Progenitor cell of endocrine pancreas (in vitro differentiated cells): Measurements from ENCODE around the gene TMEM51. TPM values are rescaled to one million over a fixed set of nuclear protein-coding genes. Genes with fewer than 3 reads are reported as not detected.

ENCODE experiments used
- DNase-seq: peaks from one replicate; pipeline ENCODE4 v3.0.0; 2021; ENCODE audit warnings: low spot score; ENCODE audit not compliant: unreplicated experiment
- H3K27ac Mint-ChIP-seq: 2 replicates; pipeline ENCODE4 v1.8.0; 2021; ENCODE audit warnings: mild to moderate bottlenecking, moderate library complexity, mixed read lengths
- H3K27me3 Mint-ChIP-seq: 2 replicates; pipeline ENCODE4 v1.8.0; 2021; ENCODE audit warnings: mixed read lengths
- H3K36me3 Mint-ChIP-seq: 2 replicates; pipeline ENCODE4 v1.8.0; 2022; ENCODE audit warnings: mixed read lengths; ENCODE audit not compliant: insufficient read depth
- H3K4me1 Mint-ChIP-seq: 2 replicates; pipeline ENCODE4 v1.8.0; 2021; ENCODE audit warnings: low read depth, mixed read lengths
- H3K4me3 Mint-ChIP-seq: 2 replicates; pipeline ENCODE4 v1.8.0; 2021; ENCODE audit warnings: low read depth, mild to moderate bottlenecking, moderate library complexity, mixed read lengths
- H3K9me3 Mint-ChIP-seq: 2 replicates; pipeline ENCODE4 v1.8.0; 2021; ENCODE audit warnings: low read depth, mixed read lengths
- total RNA-seq: library from RNA; stranded (reverse); gene quantifications from 2 replicates; pipeline ENCODE4 v1.2.1, GENCODE V29; 2021
- TF ChIP-seq, protein P1 (sequence below): fragments of 200-600 bp; sonication (generic); IDR thresholded peaks from one replicate; pipeline ENCODE4 v1.5.0; 2021; ENCODE audit warnings: antibody characterized with exemption, mild to moderate bottlenecking; ENCODE audit not compliant: unreplicated experiment

TMEM51 gene
- total RNA-seq, 1 donor from 2014 or later: 14.8 TPM

DNA sequence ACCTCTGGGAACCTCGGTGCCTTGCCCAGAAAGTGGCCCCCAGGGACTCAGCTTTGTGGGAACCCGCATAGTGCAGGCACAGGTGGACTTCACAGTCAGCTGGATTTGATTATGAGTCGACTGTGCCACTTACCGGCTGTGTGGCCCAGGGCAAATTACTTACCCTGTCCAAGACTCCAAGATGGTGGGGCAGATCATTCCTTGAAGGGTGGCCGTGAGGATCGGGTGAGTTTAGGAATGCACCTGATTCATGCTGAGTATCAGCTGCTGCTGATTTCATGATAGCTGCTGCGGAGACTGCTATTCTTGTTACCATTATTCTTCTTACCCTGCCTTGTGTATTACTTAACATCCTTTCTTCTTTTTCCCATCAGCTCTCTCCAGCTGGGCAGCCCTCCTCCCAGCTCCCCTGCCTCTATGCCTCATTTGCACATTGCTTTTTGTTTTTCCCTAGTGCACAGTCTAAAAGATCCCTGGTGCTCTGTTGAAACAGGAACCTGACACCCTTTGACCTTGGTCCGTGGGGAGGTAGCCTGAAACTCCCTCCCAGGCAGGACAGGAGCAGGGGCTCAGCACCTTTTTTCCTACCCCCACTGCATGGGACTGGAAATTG is 53.0 kb downstream of the TMEM51 start:
- peak overlapping the region; percentile 6 for H3K27ac Mint-ChIP-seq
- H3K27me3 Mint-ChIP-seq: no peaks in the 10 kb centered on the region
- TF ChIP-seq, protein P1, sequence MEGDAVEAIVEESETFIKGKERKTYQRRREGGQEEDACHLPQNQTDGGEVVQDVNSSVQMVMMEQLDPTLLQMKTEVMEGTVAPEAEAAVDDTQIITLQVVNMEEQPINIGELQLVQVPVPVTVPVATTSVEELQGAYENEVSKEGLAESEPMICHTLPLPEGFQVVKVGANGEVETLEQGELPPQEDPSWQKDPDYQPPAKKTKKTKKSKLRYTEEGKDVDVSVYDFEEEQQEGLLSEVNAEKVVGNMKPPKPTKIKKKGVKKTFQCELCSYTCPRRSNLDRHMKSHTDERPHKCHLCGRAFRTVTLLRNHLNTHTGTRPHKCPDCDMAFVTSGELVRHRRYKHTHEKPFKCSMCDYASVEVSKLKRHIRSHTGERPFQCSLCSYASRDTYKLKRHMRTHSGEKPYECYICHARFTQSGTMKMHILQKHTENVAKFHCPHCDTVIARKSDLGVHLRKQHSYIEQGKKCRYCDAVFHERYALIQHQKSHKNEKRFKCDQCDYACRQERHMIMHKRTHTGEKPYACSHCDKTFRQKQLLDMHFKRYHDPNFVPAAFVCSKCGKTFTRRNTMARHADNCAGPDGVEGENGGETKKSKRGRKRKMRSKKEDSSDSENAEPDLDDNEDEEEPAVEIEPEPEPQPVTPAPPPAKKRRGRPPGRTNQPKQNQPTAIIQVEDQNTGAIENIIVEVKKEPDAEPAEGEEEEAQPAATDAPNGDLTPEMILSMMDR: no peak
- H3K4me1 Mint-ChIP-seq: peaks cover 41% of the 10 kb centered on the region
- DNase-seq: no peak
- H3K4me3 Mint-ChIP-seq: peak overlapping the region; percentile 2
- no peaks in the 10 kb centered on the region for H3K9me3 Mint-ChIP-seq
- no peaks in the 10 kb centered on the region for H3K36me3 Mint-ChIP-seq

DNA sequence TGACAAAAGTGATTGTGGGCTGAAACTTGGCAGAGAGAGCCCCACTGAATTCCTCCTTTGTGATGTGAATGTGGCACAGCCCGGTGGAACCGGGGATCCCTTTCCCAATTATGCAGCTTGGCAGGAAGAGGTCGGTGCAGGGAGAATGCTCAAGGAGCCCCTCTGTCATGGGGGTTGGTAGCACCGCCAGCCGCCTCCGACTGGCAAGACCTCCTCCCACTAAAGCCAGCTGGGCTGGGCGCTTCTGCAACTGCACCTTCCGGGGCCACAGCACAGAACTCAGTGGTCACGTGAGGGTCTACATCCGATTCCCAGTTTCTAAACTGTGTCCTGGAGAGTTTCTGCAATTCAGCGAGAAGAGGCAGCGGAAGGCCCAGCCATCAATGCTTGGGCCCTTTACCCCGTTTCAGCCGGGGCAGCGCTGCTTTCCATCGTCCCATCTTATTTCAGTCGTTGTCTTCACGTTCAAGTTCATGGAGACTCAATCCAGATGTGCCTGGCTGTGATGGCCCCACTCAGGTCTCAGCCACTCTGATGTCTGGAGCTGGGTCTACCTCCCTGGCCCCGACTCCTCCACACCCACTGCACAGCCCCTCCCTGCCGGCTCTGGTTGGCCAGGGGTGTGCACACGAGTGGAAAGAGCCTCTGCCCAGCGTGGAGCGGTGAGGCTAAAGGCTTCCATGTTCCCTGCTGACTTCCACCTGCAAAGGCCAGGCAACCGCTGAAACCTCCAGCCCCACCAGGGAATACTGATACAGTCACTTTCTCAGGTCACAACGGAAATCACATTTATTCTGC is 53.7 kb downstream of the TMEM51 start:
- H3K4me1 Mint-ChIP-seq: peaks cover 34% of the 10 kb centered on the region
- peak overlapping the region; percentile 2 for H3K4me3 Mint-ChIP-seq
- no peaks in the 10 kb centered on the region for H3K9me3 Mint-ChIP-seq
- H3K27me3 Mint-ChIP-seq: no peaks in the 10 kb centered on the region
- peak overlapping the region; percentile 51 for H3K27ac Mint-ChIP-seq
- TF ChIP-seq, protein P1: no peak
- no peaks in the 10 kb centered on the region for H3K36me3 Mint-ChIP-seq
- DNase-seq: no peak

DNA sequence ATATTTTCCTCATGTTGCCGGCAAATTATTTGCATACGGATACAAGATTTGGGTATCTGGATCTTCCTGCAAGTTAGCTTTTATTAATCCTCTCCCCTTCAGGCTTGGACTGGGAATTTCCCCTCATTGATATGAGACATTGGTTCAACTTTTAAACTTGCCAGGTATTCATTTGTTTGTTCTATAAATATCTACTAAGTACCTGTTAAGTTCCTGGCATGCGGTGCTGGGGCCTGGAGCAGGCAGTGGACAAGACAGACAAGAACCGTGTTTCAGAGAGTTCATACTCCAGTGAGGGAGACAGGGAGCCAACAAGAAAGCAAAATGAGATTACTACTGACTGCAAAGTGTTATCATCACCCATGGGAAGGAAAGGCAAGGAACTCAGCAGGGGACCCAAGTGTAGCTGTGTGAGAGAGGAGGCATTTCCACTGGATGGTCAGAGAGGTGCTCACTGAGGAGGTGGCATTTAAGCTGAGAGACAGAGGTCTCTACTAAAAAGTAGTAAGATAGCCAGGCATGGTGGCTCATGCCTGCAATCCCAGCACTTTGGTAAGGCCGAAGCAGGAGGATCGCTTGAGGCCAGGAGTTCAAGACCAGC is 54.4 kb downstream of the TMEM51 start:
- H3K4me1 Mint-ChIP-seq: peaks cover 29% of the 10 kb centered on the region
- H3K27ac Mint-ChIP-seq: peak overlapping the region; percentile 51
- TF ChIP-seq, protein P1: no peak
- H3K27me3 Mint-ChIP-seq: no peaks in the 10 kb centered on the region
- H3K4me3 Mint-ChIP-seq: no peak overlapping the region
- H3K9me3 Mint-ChIP-seq: no peaks in the 10 kb centered on the region
- DNase-seq: no peak
- H3K36me3 Mint-ChIP-seq: no peaks in the 10 kb centered on the region

DNA sequence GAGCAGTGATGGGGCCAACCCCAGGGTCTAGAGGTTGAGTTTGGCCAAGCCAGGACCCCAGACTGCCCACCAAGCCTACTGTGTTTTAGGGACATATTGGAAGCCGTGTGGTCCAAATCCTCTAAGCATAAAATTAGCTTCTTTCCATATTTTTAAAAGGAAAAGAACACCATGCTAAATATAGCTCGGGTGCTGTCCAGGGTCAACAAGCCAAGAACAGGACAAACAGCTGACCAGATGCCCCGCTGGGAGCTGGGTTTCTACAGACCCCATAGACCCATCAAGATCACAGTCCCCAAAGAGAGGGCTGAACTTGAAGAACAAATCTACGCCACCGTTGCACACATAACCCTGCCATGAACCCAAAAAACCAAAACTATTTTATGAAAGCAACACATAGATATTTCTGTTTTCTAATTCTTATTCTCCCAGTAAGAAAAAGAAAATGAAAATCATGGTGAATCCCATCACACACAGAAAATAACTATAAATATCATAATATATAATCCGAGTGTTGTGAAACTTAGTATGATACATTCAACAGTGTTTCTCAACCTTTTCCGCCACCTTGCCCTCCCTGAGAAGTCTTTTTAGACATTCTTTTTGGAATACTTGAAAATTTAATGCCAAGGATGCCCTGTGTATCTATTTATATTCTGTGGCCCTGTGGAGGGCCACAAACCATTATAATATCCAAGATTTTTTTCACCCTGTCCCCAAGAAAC is 57.3 kb downstream of the TMEM51 start:
- DNase-seq: no peak
- Mint-ChIP-seq H3K36me3 (no peaks in the 10 kb centered on the region), H3K4me3 (no peak overlapping the region), H3K4me1 (peaks cover 25% of the 10 kb centered on the region), H3K27me3 (no peaks in the 10 kb centered on the region), H3K9me3 (no peaks in the 10 kb centered on the region), H3K27ac (no peak overlapping the region)
- TF ChIP-seq, protein P1: no peak

DNA sequence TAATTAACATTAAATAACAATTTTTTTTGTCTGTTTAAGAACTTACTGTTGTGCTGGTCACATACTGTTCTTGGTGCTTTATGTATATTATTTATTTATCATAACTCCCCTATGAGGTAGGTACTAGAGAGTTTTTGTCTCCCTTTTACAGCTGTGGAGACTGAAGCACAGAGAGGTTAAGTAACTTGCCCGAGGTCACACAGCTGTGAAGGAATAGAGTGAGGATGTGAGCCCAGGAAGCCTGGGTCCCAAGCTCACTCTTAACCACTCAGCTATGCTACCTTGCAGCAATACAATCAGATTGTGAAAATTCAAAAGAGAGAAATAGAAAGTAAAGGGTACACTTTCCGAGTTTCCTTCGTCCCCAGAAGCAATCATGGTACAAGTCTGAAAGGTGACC is 57.9 kb downstream of the TMEM51 start:
- Mint-ChIP-seq H3K27ac (no peak overlapping the region), H3K4me3 (no peak overlapping the region), H3K9me3 (no peaks in the 10 kb centered on the region), H3K27me3 (no peaks in the 10 kb centered on the region), H3K4me1 (peaks cover 20% of the 10 kb centered on the region), H3K36me3 (no peaks in the 10 kb centered on the region)
- TF ChIP-seq, protein P1: no peak
- no peak for DNase-seq
